ENCODE data around the gene LARP4. TPM values are rescaled to one million over a fixed set of nuclear protein-coding genes. Genes with fewer than 3 reads are reported as not detected.

LARP4 gene
- total and polyA plus RNA-seq, 9 of the 15 experiments (the other 6 are each of a cell fraction or from before 2014, with no cell fraction given), result 31.6 to 84.5 (median 52.4) TPM

GRCh38 chr12:50400638-50401499, at the start of gene LARP4 (continued):
- TF ChIP-seq PTTG1 (tag; IDR thresholded peaks at IDR 0.05; ENCODE audit: low read depth) (no peak), ZNF444 (CRISPR knock-in tag; IDR thresholded peaks at IDR 0.05) (no peak), SNIP1 (IDR thresholded peaks at IDR 0.05; ENCODE audit: low read depth) (peak; percentile 39; the same call in 1 of the 2 replicates), ZNF583 (CRISPR knock-in tag; IDR thresholded peaks at IDR 0.05) (no peak), ZNF785 (CRISPR knock-in tag; IDR thresholded peaks at IDR 0.05) (no peak), IFI16 (CRISPR knock-in tag; IDR thresholded peaks at IDR 0.05) (no peak)

- intact Hi-C loops (cut with micrococcal nuclease) (no loop called here), in situ Hi-C loops (cut with MboI) (no loop called here)
- FAIRE-seq (peak; percentile 88), DNase-seq (ENCODE audit: extremely low read depth in 1 of 4, low spot score in 3 of 4) (peak; percentile 80 to 85 (median 83)), ATAC-seq (peak; percentile 100)
- Histone ChIP-seq H3K27ac (ENCODE audit: extremely low read depth, low read depth, low read length) (no peak overlapping the region), H2AFZ (ENCODE audit: low read depth, low read length) (peak overlapping the region; percentile 83), H3K9me3 (replicated peaks; ENCODE audit: control insufficient read depth, insufficient read depth, low read depth, low read length) (no peaks in the 10 kb centered on the region), H3K36me3 (ENCODE audit: control insufficient read depth, insufficient read depth, low read length) (no peaks in the 10 kb centered on the region), H3K4me3 (no peak overlapping the region), H4K20me1 (replicated peaks; ENCODE audit: control insufficient read depth, insufficient read depth, low read length) (no peaks in the 10 kb centered on the region), H3K79me2 (ENCODE audit: control insufficient read depth, insufficient read depth, low read length) (no peaks in the 10 kb centered on the region), H3K9me1 (ENCODE audit: control insufficient read depth, insufficient read depth, low read length) (no peaks in the 10 kb centered on the region), H3K27me3 (ENCODE audit: control insufficient read depth in 2 of 2, insufficient read depth in 2 of 2, low read length in 2 of 2) (no peaks in the 10 kb centered on the region), H3K9ac (ENCODE audit: insufficient read depth in 1 of 2, low read depth in 2 of 2, low read length in 2 of 2) (peak overlapping the region in 1 of 2 experiments; percentile 53; a peak in 1 of 4 replicates), H3K4me1 (replicated peaks in 1 of 2; ENCODE audit: control insufficient read depth in 2 of 2, insufficient read depth in 2 of 2, low read length in 2 of 2) (peaks cover 4 to 6% of the 10 kb centered on the region in 2 experiments; a peak in 4 of 5 replicates), H3K4me2 (ENCODE audit: insufficient read depth, low read length) (peak overlapping the region; percentile 62; the same call in 1 of the 2 replicates)
- no TSS peak for BruUV-seq (replicated peaks)
- WGBS (ENCODE audit: insufficient coverage, low coverage, missing lambda C conversion rate), result 31% methylated on average over 11 of the region's 11 CpGs
- ChIA-PET POLR2A (interaction anchor here (0.7 to 1.4 kb wide), 7 partner anchors 11 to 184 kb away, joined by 3 to 4 read pairs (median 3); no protein-coding TSS in a partner anchor), CTCF (ENCODE audit: low intra/inter-chr PET ratio) (no interaction called here)
- TF ChIP-seq VEZF1 (CRISPR knock-in tag; IDR thresholded peaks at IDR 0.05) (peak; percentile 42; the same call in 1 of the 2 replicates), GATAD2B (IDR thresholded peaks at IDR 0.05; ENCODE audit: borderline replicate concordance) (no peak), PKNOX1 (IDR thresholded peaks at IDR 0.05) (0 out of 2 replicates have a peak, but pooled peaks have one; percentile 5), NFIC (IDR thresholded peaks at IDR 0.05) (peak; percentile 88), TFAP4 (CRISPR knock-in tag; IDR thresholded peaks at IDR 0.05; ENCODE audit: borderline replicate concordance) (0 out of 2 replicates have a peak, but pooled peaks have one; percentile 13), HNRNPLL (IDR thresholded peaks at IDR 0.05; ENCODE audit: low read depth, low read length, poor library complexity, severe bottlenecking) (peak; percentile 36), SLC30A9 (CRISPR knock-in tag; IDR thresholded peaks at IDR 0.05) (no peak)
These were observed 49.3 kb upstream of the LARP4 start for GRCh38 chr12:50351120-50352043.
